A673 (cell line): ENCODE measurements around the gene PRAMEF15. TPM values are rescaled to one million over a fixed set of nuclear protein-coding genes. Genes with fewer than 3 reads are reported as not detected.
"Not testable (repeated sequence)": the region's sequence is repeated elsewhere in the genome, so short reads cannot be mapped to it uniquely, and the experiment has no call there.

Source experiments
- Bru-seq: library from RNA; stranded (reverse); fragments of 400-500 nt; gene quantifications from one replicate; lab custom pipeline; 2021; lab: Mats Ljungman, UMichigan
- BruChase-seq, 2 experiments: library from RNA; stranded (reverse); fragments of 400-500 nt; gene quantifications; one replicate each; lab custom pipeline; 2021; lab: Mats Ljungman, UMichigan
- BruUV-seq: library from RNA; stranded (reverse); fragments of 400-500 nt; replicated peaks from 2 replicates; lab custom pipeline; 2021; lab: Mats Ljungman, UMichigan
- CTCF ChIA-PET: fragments of 300-600 bp; sonication (Branson Sonifier 250); formaldehyde crosslinking; loops from one replicate; lab custom pipeline; 2022; ENCODE audit warnings: antibody characterized with exemption; lab: Charles Lee
- POLR2A ChIA-PET: fragments of 300-600 bp; sonication (Branson Sonifier 250); formaldehyde crosslinking; loops from one replicate; lab custom pipeline; 2022; ENCODE audit warnings: antibody characterized with exemption; ENCODE audit not compliant: low non-redundant PET; lab: Charles Lee
- DNase-seq: peaks from one replicate; pipeline ENCODE4 v3.0.0-alpha.2; 2015; ENCODE audit warnings: low spot score
- H3K27ac ChIP-seq: fragments of 200-600 bp; sonication (generic); 2 replicates; pipeline ENCODE4 v1.5.1; 2016; ENCODE audit warnings: mixed run types, low read depth, mild to moderate bottlenecking, mixed read lengths, antibody characterized with exemption, low read length; ENCODE audit not compliant: poor library complexity, severe bottlenecking
- H3K27me3 ChIP-seq: fragments of 200-600 bp; sonication (generic); replicated peaks from 2 replicates; pipeline ENCODE4 v1.6.1; 2017; ENCODE audit warnings: mixed run types, low read depth, mild to moderate bottlenecking, mixed read lengths, antibody characterized with exemption, low read length; ENCODE audit not compliant: insufficient read depth, poor library complexity
- H3K36me3 ChIP-seq: fragments of 200-600 bp; sonication (generic); 2 replicates; pipeline ENCODE4 v1.6.1; 2016; ENCODE audit warnings: mixed run types, mild to moderate bottlenecking, mixed read lengths, antibody characterized with exemption, low read length; ENCODE audit not compliant: insufficient read depth, poor library complexity, severe bottlenecking
- H3K4me1 ChIP-seq: fragments of 200-600 bp; sonication (generic); 2 replicates; pipeline ENCODE4 v1.6.1; 2017; ENCODE audit warnings: mixed run types, mild to moderate bottlenecking, mixed read lengths, antibody characterized with exemption, low read length; ENCODE audit not compliant: insufficient read depth, poor library complexity, severe bottlenecking
- H3K4me3 ChIP-seq: fragments of 200-600 bp; sonication (generic); 2 replicates; pipeline ENCODE4 v1.5.1; 2016; ENCODE audit warnings: low read depth, mixed run types, mild to moderate bottlenecking, mixed read lengths, low read length; ENCODE audit not compliant: poor library complexity, severe bottlenecking
- H3K9me3 ChIP-seq: fragments of 200-600 bp; sonication (generic); 2 replicates; pipeline ENCODE4 v1.6.1; 2016; ENCODE audit warnings: mixed run types, low read depth, mild to moderate bottlenecking, mixed read lengths, antibody characterized with exemption, low read length; ENCODE audit not compliant: poor library complexity, severe bottlenecking
- intact Hi-C: fragments of 100-400 bp; cut with micrococcal nuclease; formaldehyde crosslinking; loops from one replicate; pipeline ENCODE4 v1.10.0; 2022; ENCODE audit not compliant: unreplicated experiment
- long read RNA-seq: library from polyadenylated mRNA; stranded (forward); transcript quantifications from one replicate; pipeline ENCODE4 v2.0.0, GENCODE V29; 2022
- total RNA-seq: library from RNA; stranded (reverse); gene quantifications from 2 replicates; pipeline ENCODE4 v1.2.3, GENCODE V29; 2021

Gene PRAMEF15
- not detected in 2 replicates for total RNA-seq
- not detected for Bru-seq, nascent RNA
- BruChase-seq, experiment 1, labeled RNA remaining after a 2-hour chase: not detected
- BruChase-seq, experiment 2, labeled RNA remaining after a 6-hour chase: not detected
- long read RNA-seq: 0 reads

DNA sequence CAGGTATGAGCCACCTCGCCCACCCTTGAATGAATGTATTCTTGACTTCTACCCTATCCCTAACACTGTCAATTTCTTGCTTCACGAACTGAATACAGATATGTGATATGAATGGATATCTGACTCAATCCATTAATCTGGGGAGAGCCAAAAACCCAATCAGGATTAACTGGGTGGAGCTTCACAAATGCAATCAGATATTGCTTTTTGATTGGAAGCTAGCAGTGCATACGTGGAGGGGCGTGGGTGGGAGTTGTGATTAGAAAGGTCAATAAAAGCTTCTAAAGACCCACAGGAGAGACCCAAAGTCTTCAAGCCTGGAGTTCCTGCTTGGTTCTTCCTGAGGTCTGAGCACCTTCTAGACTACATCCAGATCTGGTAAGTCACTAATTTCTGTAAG is at the start of gene PRAMEF15:
TSS of gene PRAMEF15 (plus strand) at position 301 of the 400 bp plus-strand sequence. CDS start 2,827 bp downstream, outside the sequence.
- POLR2A ChIA-PET, H3K4me3 ChIP-seq, H3K4me1 ChIP-seq, BruUV-seq, intact Hi-C loops, H3K36me3 ChIP-seq, H3K27ac ChIP-seq, H3K9me3 ChIP-seq, H3K27me3 ChIP-seq, CTCF ChIA-PET, DNase-seq: not testable (repeated sequence)

DNA sequence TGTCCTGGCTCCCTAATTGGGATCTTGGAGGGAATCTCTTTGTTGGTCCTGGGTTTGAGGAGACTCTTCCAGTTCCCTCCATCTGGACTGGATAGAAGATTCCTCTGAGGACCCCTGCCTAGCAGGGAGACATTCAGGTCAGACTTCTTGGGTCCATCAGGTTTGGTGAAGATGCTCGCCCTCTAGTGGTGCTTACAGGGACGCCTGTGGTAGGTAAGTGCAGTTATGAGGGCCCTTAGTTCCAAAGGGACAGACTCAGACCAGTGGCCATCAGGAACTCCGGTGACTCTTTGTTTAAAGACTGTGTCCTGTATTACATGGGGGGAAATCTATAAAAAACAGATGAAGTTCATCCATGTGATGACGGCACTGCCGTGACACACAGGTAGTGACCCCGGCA is 38.4 kb upstream of the PRAMEF15 start:
- H3K9me3 ChIP-seq, POLR2A ChIA-PET, CTCF ChIA-PET, H3K36me3 ChIP-seq, H3K4me3 ChIP-seq, DNase-seq, H3K27ac ChIP-seq, intact Hi-C loops, H3K27me3 ChIP-seq, BruUV-seq, H3K4me1 ChIP-seq: not testable (repeated sequence)

DNA sequence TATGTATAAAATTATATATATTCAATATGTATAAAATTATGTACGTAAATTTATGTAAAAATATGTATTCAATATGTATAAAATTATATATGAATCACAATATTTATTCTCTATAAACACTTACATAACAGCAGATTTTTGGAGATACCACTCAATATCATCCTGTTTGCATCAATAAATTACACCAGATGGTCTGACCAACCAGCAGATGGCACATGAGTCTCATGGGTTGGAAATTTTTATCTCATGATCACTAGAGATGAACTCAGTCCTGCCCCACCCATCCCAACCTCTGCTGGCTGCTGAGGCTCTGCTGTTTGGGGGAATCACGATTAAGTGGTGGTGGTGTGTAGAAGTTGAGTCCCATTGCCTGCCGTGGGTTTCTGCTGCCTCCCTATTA is 35.8 kb upstream of the PRAMEF15 start:
- H3K36me3 ChIP-seq, CTCF ChIA-PET, BruUV-seq, DNase-seq, H3K9me3 ChIP-seq, intact Hi-C loops, H3K4me1 ChIP-seq, H3K27ac ChIP-seq, H3K4me3 ChIP-seq, H3K27me3 ChIP-seq, POLR2A ChIA-PET: not testable (repeated sequence)

DNA sequence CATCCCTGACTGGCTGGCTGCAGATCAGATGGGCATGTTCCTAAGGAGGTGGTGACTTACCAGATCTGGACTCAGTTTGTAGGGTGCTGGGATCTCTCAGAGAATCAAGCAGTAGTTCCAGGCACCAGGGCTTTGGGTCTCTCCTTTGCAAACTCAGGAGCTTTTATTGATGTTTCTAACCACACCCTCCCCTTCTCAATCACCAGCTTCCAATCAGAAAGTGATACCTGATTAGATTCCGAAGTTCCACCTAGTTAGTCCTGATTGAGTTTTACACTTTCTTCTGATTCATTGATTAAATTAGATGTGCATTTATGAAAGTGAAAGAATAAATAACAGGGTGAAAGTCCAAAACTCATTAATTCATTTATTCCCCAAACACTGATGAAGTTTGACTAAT is 30.3 kb upstream of the PRAMEF15 start, which contains the start of gene PRAMEF8:
TSS of gene PRAMEF8 (minus strand) at position 101 of the 400 bp plus-strand sequence. CDS start 1,046 bp downstream, outside the sequence.
- H3K27me3 ChIP-seq, H3K27ac ChIP-seq, intact Hi-C loops, DNase-seq, H3K4me1 ChIP-seq, H3K36me3 ChIP-seq, POLR2A ChIA-PET, H3K4me3 ChIP-seq, CTCF ChIA-PET, BruUV-seq, H3K9me3 ChIP-seq: not testable (repeated sequence)

DNA sequence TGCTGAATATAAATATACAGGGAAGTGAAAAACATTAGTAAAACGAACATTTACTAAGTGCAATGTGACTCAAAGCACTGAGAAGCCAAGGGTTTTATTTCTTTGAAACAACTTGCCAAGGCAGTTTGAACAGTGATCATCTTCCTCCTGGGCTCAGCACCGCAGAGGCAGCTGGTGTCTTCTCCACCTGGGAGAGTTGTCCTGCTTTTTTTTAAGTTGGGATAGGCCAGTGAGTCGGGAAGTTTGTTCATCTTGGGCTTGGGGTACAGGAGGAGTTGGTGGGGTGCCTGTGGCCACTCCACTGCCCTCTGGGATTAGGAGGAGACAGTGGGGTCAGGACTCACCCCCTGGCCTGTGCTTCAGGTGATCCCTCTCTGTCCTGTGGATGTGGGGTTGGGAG is 26.4 kb upstream of the PRAMEF15 start:
- H3K27ac ChIP-seq, DNase-seq, CTCF ChIA-PET, H3K36me3 ChIP-seq, BruUV-seq, H3K4me3 ChIP-seq, H3K27me3 ChIP-seq, H3K4me1 ChIP-seq, intact Hi-C loops, POLR2A ChIA-PET, H3K9me3 ChIP-seq: not testable (repeated sequence)

DNA sequence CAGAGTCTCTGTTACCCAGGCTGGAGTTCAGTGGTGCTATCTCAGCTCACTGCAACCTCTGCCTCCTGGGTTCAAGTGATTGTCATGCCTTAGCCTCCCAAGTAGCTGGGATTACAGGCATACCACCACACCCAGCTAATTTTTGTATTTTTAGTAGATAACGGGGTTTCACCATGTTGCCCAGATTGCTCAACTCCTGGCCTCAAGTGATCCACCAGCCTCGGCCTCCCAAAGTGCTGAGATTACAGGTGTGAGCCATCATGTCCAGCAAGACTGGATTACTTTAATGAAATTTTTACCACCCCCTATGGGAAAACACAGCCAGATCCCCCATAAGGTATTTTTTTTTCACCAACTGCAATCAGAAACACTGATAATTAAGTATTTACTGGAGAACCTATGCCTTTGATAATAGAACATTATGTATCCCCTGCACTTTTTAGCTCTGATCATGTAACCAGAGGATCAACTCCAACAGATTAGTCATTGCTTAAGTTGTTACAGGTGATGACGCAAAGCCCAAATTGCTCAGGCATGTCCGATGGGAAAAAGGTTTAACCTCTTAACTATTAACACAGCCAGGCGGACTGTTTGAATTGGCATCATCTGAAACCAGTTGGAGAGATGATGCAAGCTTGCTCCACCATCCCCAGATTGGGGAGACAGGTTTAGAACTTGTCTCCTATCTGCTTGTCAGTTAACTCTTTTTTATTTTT is 18.0 kb upstream of the PRAMEF15 start:
- BruUV-seq: not testable (repeated sequence)

DNA sequence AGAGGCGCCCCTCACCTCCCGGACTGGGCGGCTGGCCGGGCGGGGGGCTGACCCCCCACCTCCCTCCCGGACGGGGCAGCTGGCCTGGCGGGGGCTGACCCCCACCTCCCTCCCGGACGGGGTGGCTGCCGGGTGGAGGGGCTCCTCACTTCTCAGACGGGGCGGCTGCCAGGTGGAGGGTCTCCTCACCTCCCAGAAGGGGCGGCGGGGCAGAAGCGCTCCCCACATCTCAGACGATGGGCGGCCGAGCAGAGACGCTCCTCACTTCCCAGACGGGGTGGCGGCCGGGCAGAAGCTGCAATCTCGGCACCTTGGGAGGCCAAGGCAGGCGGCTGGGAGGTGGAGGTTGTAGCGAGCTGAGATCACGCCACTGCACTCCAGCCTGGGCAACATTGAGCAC is 16.7 kb upstream of the PRAMEF15 start:
- CTCF ChIA-PET, BruUV-seq, DNase-seq, intact Hi-C loops, H3K4me1 ChIP-seq, H3K9me3 ChIP-seq, H3K4me3 ChIP-seq, H3K27ac ChIP-seq, H3K36me3 ChIP-seq, H3K27me3 ChIP-seq, POLR2A ChIA-PET: not testable (repeated sequence)

More for the DNA sequence above, 18.0 kb upstream of the PRAMEF15 start:
- H3K27ac ChIP-seq, CTCF ChIA-PET, H3K9me3 ChIP-seq, H3K27me3 ChIP-seq, H3K36me3 ChIP-seq, intact Hi-C loops, H3K4me3 ChIP-seq, DNase-seq, H3K4me1 ChIP-seq, POLR2A ChIA-PET: not testable (repeated sequence)
